Activated CD8-positive, alpha-beta memory T cell treated with anti-CD3 and anti-CD28 coated beads, Interleukin-2, amount 10 ng/mL, durations not matched to agents 7 days and 5 days (primary cell): Measurements from ENCODE around the gene RNASE9. TPM values are rescaled to one million over a fixed set of nuclear protein-coding genes. Genes with fewer than 3 reads are reported as not detected.

Experiments
- ATAC-seq: fragments of 150-1000 bp; cut with Tn5 transposase; one replicate; pipeline ENCODE4 v1.10.0; 2021; ENCODE audit warnings: moderate library complexity
- CTCF ChIA-PET: fragments of 350-600 bp; sonication (Branson Sonifier 250); formaldehyde crosslinking; loops from one replicate; lab custom pipeline; 2021; ENCODE audit warnings: antibody characterized with exemption; lab: Charles Lee
- DNase-seq: peaks from one replicate; pipeline ENCODE4 v3.0.0-alpha.2; 2020
- H3K27ac Mint-ChIP-seq: one replicate; pipeline ENCODE4 v1.8.0; 2021; ENCODE audit warnings: mild to moderate bottlenecking, mixed read lengths
- H3K27me3 Mint-ChIP-seq: one replicate; pipeline ENCODE4 v1.8.0; 2021; ENCODE audit warnings: mixed read lengths
- H3K36me3 Mint-ChIP-seq: one replicate; pipeline ENCODE4 v1.8.0; 2021; ENCODE audit warnings: mild to moderate bottlenecking, mixed read lengths
- H3K4me1 Mint-ChIP-seq: one replicate; pipeline ENCODE4 v1.8.0; 2021; ENCODE audit warnings: mixed read lengths
- H3K4me3 Mint-ChIP-seq: one replicate; pipeline ENCODE4 v1.8.0; 2021; ENCODE audit warnings: mild to moderate bottlenecking, moderate library complexity, mixed read lengths
- H3K9me3 Mint-ChIP-seq: one replicate; pipeline ENCODE4 v1.8.0; 2022; ENCODE audit warnings: low read depth, mixed read lengths
- total RNA-seq, 2 experiments: library from RNA; stranded (reverse); gene quantifications; one replicate each; pipeline ENCODE4 v1.2.3, GENCODE V29; 2021

The RNASE9 gene
- total RNA-seq: not detected

GRCh38 chr14:20560961-20561360 lies at the start of gene RNASE9:
RNASE9 (minus strand) TSS chr14:20561047.
- Mint-ChIP-seq H3K27ac (no peak within 1 kb of the TSS), H3K4me3 (no peak within 1 kb of the TSS)
- CTCF ChIA-PET: no interaction called here

GRCh38 chr14:20610002-20610765 lies 49.3 kb upstream of the RNASE9 start:
- Mint-ChIP-seq H3K36me3 (no peaks in the 10 kb centered on the region), H3K27me3 (no peaks in the 10 kb centered on the region), H3K9me3 (no peaks in the 10 kb centered on the region), H3K4me3 (no peak overlapping the region), H3K4me1 (peaks cover 16% of the 10 kb centered on the region), H3K27ac (no peak overlapping the region)
- CTCF ChIA-PET: interaction anchor here (0.7 to 6.7 kb wide), 28 partner anchors 9 to 293 kb away, joined by 3 to 89 read pairs (median 6); partner anchors contain the start of genes APEX1, CCNB1IP1, OSGEP and PIP4P1
- ATAC-seq (peak; percentile 13), DNase-seq (peak; percentile 83)

More at GRCh38 chr14:20560961-20561360, at the start of gene RNASE9:
- Mint-ChIP-seq H3K9me3 (no peaks in the 10 kb centered on the region), H3K27me3 (peaks cover 6% of the 10 kb centered on the region), H3K36me3 (no peaks in the 10 kb centered on the region), H3K4me1 (no peaks in the 10 kb centered on the region)
- DNase-seq (no peak), ATAC-seq (no peak)

GRCh38 chr14:20609215-20610001 lies 48.6 kb upstream of the RNASE9 start:
- ATAC-seq: peak; percentile 5

GRCh38 chr14:20608383-20609110 lies 47.7 kb upstream of the RNASE9 start:
- no peak overlapping the region for H3K27ac Mint-ChIP-seq
- H3K4me1 Mint-ChIP-seq: peaks cover 10% of the 10 kb centered on the region
- no peaks in the 10 kb centered on the region for H3K9me3 Mint-ChIP-seq
- no peak overlapping the region for H3K4me3 Mint-ChIP-seq
- no peaks in the 10 kb centered on the region for H3K27me3 Mint-ChIP-seq
- CTCF ChIA-PET: interaction anchor here (0.5 to 6.7 kb wide), 19 partner anchors 8 to 281 kb away, joined by 3 to 89 read pairs (median 9); partner anchors contain the start of genes APEX1, CCNB1IP1, OSGEP and RNASE11
- no peak for DNase-seq
- no peaks in the 10 kb centered on the region for H3K36me3 Mint-ChIP-seq
- ATAC-seq: no peak

More at GRCh38 chr14:20609215-20610001, 48.6 kb upstream of the RNASE9 start:
- CTCF ChIA-PET: interaction anchor here (0.5 to 6.7 kb wide), 33 partner anchors 9 to 292 kb away, joined by 3 to 89 read pairs (median 4); partner anchors contain the start of genes APEX1, CCNB1IP1, OSGEP and PIP4P1
- Mint-ChIP-seq H3K4me3 (no peak overlapping the region), H3K4me1 (peaks cover 10% of the 10 kb centered on the region), H3K9me3 (no peaks in the 10 kb centered on the region), H3K27ac (no peak overlapping the region), H3K27me3 (no peaks in the 10 kb centered on the region), H3K36me3 (no peaks in the 10 kb centered on the region)
- peak; percentile 77 for DNase-seq

GRCh38 chr14:20607617-20608016 lies 46.8 kb upstream of the RNASE9 start:
- no peaks in the 10 kb centered on the region for H3K9me3 Mint-ChIP-seq
- CTCF ChIA-PET: interaction anchor here (0.5 to 6.7 kb wide), 8 partner anchors 7 to 280 kb away, joined by 3 to 89 read pairs (median 23); partner anchors contain the start of genes RNASE4 and TEP1
- no peaks in the 10 kb centered on the region for H3K36me3 Mint-ChIP-seq
- no peak overlapping the region for H3K4me3 Mint-ChIP-seq
- DNase-seq (peak; percentile 58), ATAC-seq (no peak)
- H3K27ac Mint-ChIP-seq: no peak overlapping the region
- peaks cover 10% of the 10 kb centered on the region for H3K4me1 Mint-ChIP-seq
- H3K27me3 Mint-ChIP-seq: no peaks in the 10 kb centered on the region

- no peaks in the 10 kb centered on the region for H3K36me3 Mint-ChIP-seq
- no peak overlapping the region for H3K27ac Mint-ChIP-seq
- H3K27me3 Mint-ChIP-seq: no peaks in the 10 kb centered on the region
- DNase-seq (no peak), ATAC-seq (no peak)
- CTCF ChIA-PET: interaction anchor here (0.6 to 6.7 kb wide), 6 partner anchors 10 to 280 kb away, joined by 3 to 89 read pairs (median 42); partner anchors contain the start of genes RNASE4 and TEP1
- H3K9me3 Mint-ChIP-seq: no peaks in the 10 kb centered on the region
- no peak overlapping the region for H3K4me3 Mint-ChIP-seq
- peaks cover 10% of the 10 kb centered on the region for H3K4me1 Mint-ChIP-seq
Observed at GRCh38 chr14:20606902-20607242, 46.0 kb upstream of the RNASE9 start.

- Mint-ChIP-seq H3K27me3 (no peaks in the 10 kb centered on the region), H3K9me3 (no peaks in the 10 kb centered on the region), H3K4me3 (no peak overlapping the region), H3K27ac (no peak overlapping the region), H3K4me1 (peaks cover 10% of the 10 kb centered on the region), H3K36me3 (no peaks in the 10 kb centered on the region)
- CTCF ChIA-PET: interaction anchor here (1.1 to 6.7 kb wide), 4 partner anchors 9 to 279 kb away, joined by 4 to 89 read pairs (median 42); partner anchors contain the start of genes RNASE4 and TEP1
- ATAC-seq (no peak), DNase-seq (no peak)
Observed at GRCh38 chr14:20606190-20606901, 45.5 kb upstream of the RNASE9 start.

- Mint-ChIP-seq H3K27me3 (no peaks in the 10 kb centered on the region), H3K27ac (no peak overlapping the region), H3K36me3 (no peaks in the 10 kb centered on the region), H3K4me3 (no peak overlapping the region), H3K9me3 (no peaks in the 10 kb centered on the region), H3K4me1 (peaks cover 10% of the 10 kb centered on the region)
- ATAC-seq (no peak), DNase-seq (no peak)
- CTCF ChIA-PET: interaction anchor here (6.7 kb wide), 1 partner anchor 277 kb away, joined by 89 read pairs; no protein-coding TSS in a partner anchor
Observed at GRCh38 chr14:20603813-20604690, 43.2 kb upstream of the RNASE9 start.

GRCh38 chr14:20602583-20602982 lies 41.7 kb upstream of the RNASE9 start:
- CTCF ChIA-PET: no interaction called here
- peaks cover 5% of the 10 kb centered on the region for H3K4me1 Mint-ChIP-seq

GRCh38 chr14:20601522-20601921 lies 40.7 kb upstream of the RNASE9 start:
- Mint-ChIP-seq H3K27ac (no peak overlapping the region), H3K9me3 (no peaks in the 10 kb centered on the region), H3K4me1 (no peaks in the 10 kb centered on the region), H3K36me3 (no peaks in the 10 kb centered on the region), H3K4me3 (no peak overlapping the region), H3K27me3 (no peaks in the 10 kb centered on the region)
- CTCF ChIA-PET: interaction anchor here (1.9 kb wide), 1 partner anchor 14 kb away, joined by 4 read pairs; the partner anchor contains the start of gene RNASE11
- no peak for ATAC-seq
- DNase-seq: no peak

More at GRCh38 chr14:20602583-20602982, 41.7 kb upstream of the RNASE9 start:
- no peak for DNase-seq
- H3K36me3 Mint-ChIP-seq: no peaks in the 10 kb centered on the region
- no peak for ATAC-seq
- H3K4me3 Mint-ChIP-seq: no peak overlapping the region
- no peaks in the 10 kb centered on the region for H3K27me3 Mint-ChIP-seq
- H3K27ac Mint-ChIP-seq: no peak overlapping the region
- H3K9me3 Mint-ChIP-seq: no peaks in the 10 kb centered on the region

GRCh38 chr14:20597108-20597507 lies 36.3 kb upstream of the RNASE9 start:
- Mint-ChIP-seq H3K4me1 (peaks cover 3% of the 10 kb centered on the region), H3K27ac (no peak overlapping the region), H3K4me3 (no peak overlapping the region), H3K27me3 (peaks cover 14% of the 10 kb centered on the region), H3K36me3 (no peaks in the 10 kb centered on the region), H3K9me3 (no peaks in the 10 kb centered on the region)
- CTCF ChIA-PET: interaction anchor here (1.6 to 2.2 kb wide), 4 partner anchors 9 to 23 kb away, joined by 4 to 9 read pairs (median 6); partner anchors contain the start of gene RNASE11
- DNase-seq (no peak), ATAC-seq (no peak)
